Esophagus muscularis mucosa (tissue), 4 donors: Measurements from ENCODE around the gene EIF4A2. TPM values are rescaled to one million over a fixed set of nuclear protein-coding genes. Genes with fewer than 3 reads are reported as not detected.

ENCODE experiments used
- DNase-seq: peaks from one replicate; pipeline ENCODE4 v3.0.0-alpha.2; 2017; ENCODE audit errors: extremely low spot score
- H3K27ac ChIP-seq, 4 donors: fragments of 200-600 bp; sonication (generic); replicated peaks in 1 of 4; 1 replicate in 3 of 4; 2 replicates in 1 of 4; pipeline ENCODE4 v1.5.1; 2016 to 2019; ENCODE audit warnings: mild to moderate bottlenecking in 1 of 4
- H3K27me3 ChIP-seq, 4 donors: fragments of 200-600 bp; sonication (generic); one replicate each; pipeline versions ENCODE4 v1.5.1 to v1.6.0; 2016 to 2019
- H3K36me3 ChIP-seq, 4 donors: fragments of 200-600 bp; sonication (generic); one replicate each; pipeline ENCODE4 v1.5.1; 2016 to 2019
- H3K4me1 ChIP-seq, 4 donors: fragments of 200-600 bp; sonication (generic); one replicate each; pipeline ENCODE4 v1.5.1; 2016 to 2019
- H3K4me3 ChIP-seq, 4 donors: fragments of 200-600 bp; sonication (generic); 1 replicate in 2 of 4; 2 replicates in 2 of 4; pipeline ENCODE4 v1.5.1; 2016 to 2019; ENCODE audit warnings: mild to moderate bottlenecking in 4 of 4, moderate library complexity in 1 of 4
- H3K9me3 ChIP-seq, 4 donors: fragments of 200-600 bp; sonication (generic); 1 replicate in 3 of 4; 2 replicates in 1 of 4; pipeline ENCODE4 v1.5.1; 2016 to 2019
- CTCF ChIP-seq, 3 experiments: fragments of 200-600 bp in 2 of 3; fragments of 450-650 bp in 1 of 3; sonication (generic) in 2 of 3; IDR thresholded peaks; one replicate each; pipeline ENCODE4 v1.5.1; 2017 to 2019; ENCODE audit warnings: antibody characterized with exemption in 3 of 3, mild to moderate bottlenecking in 2 of 3, moderate library complexity in 1 of 3
- EP300 ChIP-seq: sonication (generic); formaldehyde crosslinking; IDR thresholded peaks from one replicate; pipeline ENCODE4 v1.6.1; 2017; ENCODE audit warnings: antibody characterized with exemption
- POLR2A ChIP-seq: fragments of 450-650 bp; IDR thresholded peaks from one replicate; pipeline ENCODE4 v1.6.1; 2017; ENCODE audit warnings: antibody characterized with exemption, moderate library complexity, mild to moderate bottlenecking, low read depth
- POLR2AphosphoS5 ChIP-seq, 2 donors: sonication (generic); formaldehyde crosslinking; IDR thresholded peaks; one replicate each; pipeline ENCODE4 v1.6.1; 2017; ENCODE audit warnings: antibody characterized with exemption in 2 of 2
- WGBS: methylation state at CpG from one replicate; pipeline ENCODE4 v1.1.5; 2018; 5-methylcytosine and 5-hydroxymethylcytosine counted together
- intact Hi-C: fragments of 100-400 bp; cut with DNase I; formaldehyde crosslinking; loops from one replicate; pipeline ENCODE4 v1.15.1; 2023
- total RNA-seq, 4 donors: library from RNA; depleted of rRNA; stranded (reverse); fragments of >200 nt; gene quantifications; one replicate each; pipeline versions ENCODE4 v1.1.0 to v1.2.1, GENCODE V29; 2016

Gene EIF4A2
- total RNA-seq = 100 to 1,000 TPM; 312 to 516 (median 413) TPM

GRCh38 chr3:186783058-186783730 lies at the start of gene EIF4A2:
Gene EIF4A2 (plus strand): TSS chr3:186783577. CDS start chr3:186783611, 34 bp downstream.
- H3K4me1 ChIP-seq = peaks cover 34 to 46% (median 42%) of the 10 kb centered on the region in 4 donors
- peaks cover 0 to 5% (median 0%) of the 10 kb centered on the region in 4 donors for H3K27me3 ChIP-seq
- peak; percentile 98 for DNase-seq
- H3K36me3 ChIP-seq = peaks cover 28 to 42% (median 40%) of the 10 kb centered on the region in 4 donors
- no peak for TF ChIP-seq CTCF (IDR thresholded peaks at IDR 0.05)
- peak; percentile 90 for TF ChIP-seq POLR2A
- peak; percentile 86 to 98 for TF ChIP-seq POLR2AphosphoS5 (IDR thresholded peaks at IDR 0.05)
- WGBS = under 1% methylated on average over 57 of the region's 60 CpGs
- no peaks in the 10 kb centered on the region for H3K9me3 ChIP-seq
- peak within 1 kb of the TSS; percentile 96 to 100 (median 97) for H3K27ac ChIP-seq
- intact Hi-C loops = no loop called here
- peak within 1 kb of the TSS; percentile 81 to 91 (median 86) for H3K4me3 ChIP-seq

GRCh38 chr3:186742618-186743380 lies 40.6 kb upstream of the EIF4A2 start:
- intact Hi-C loops = no loop called here
- Histone ChIP-seq H3K36me3 (no peaks in the 10 kb centered on the region), H3K27me3 (peaks cover 0 to 3% (median 0%) of the 10 kb centered on the region in 4 donors), H3K9me3 (no peaks in the 10 kb centered on the region), H3K27ac (no peak overlapping the region), H3K4me3 (no peak overlapping the region), H3K4me1 (no peaks in the 10 kb centered on the region)
- DNase-seq = no peak
- 81% methylated on average over 7 of the region's 7 CpGs for WGBS
- TF ChIP-seq CTCF (IDR thresholded peaks at IDR 0.05) (no peak), POLR2A (no peak), POLR2AphosphoS5 (IDR thresholded peaks at IDR 0.05) (no peak)

- 61% methylated on average over 3 of the region's 3 CpGs for WGBS
- no peak overlapping the region for H3K4me3 ChIP-seq
- TF ChIP-seq CTCF (IDR thresholded peaks at IDR 0.05) (no peak), POLR2AphosphoS5 (IDR thresholded peaks at IDR 0.05) (no peak), POLR2A (no peak)
- H3K27ac ChIP-seq = no peak overlapping the region
- H3K9me3 ChIP-seq = no peaks in the 10 kb centered on the region
- no peaks in the 10 kb centered on the region for H3K4me1 ChIP-seq
- intact Hi-C loops = no loop called here
- H3K27me3 ChIP-seq = peaks cover 0 to 3% (median 0%) of the 10 kb centered on the region in 4 donors
- H3K36me3 ChIP-seq = no peaks in the 10 kb centered on the region
- no peak for DNase-seq
These were observed 39.7 kb upstream of the EIF4A2 start for GRCh38 chr3:186743666-186744065.

- WGBS = 19% methylated on average over 10 of the region's 10 CpGs
- Histone ChIP-seq H3K27me3 (peaks cover 0 to 3% (median 0%) of the 10 kb centered on the region in 4 donors), H3K9me3 (no peaks in the 10 kb centered on the region), H3K36me3 (no peaks in the 10 kb centered on the region), H3K4me1 (no peaks in the 10 kb centered on the region), H3K27ac (no peak overlapping the region), H3K4me3 (no peak overlapping the region)
- intact Hi-C loops = no loop called here
- TF ChIP-seq EP300 (no peak), POLR2A (no peak), CTCF (IDR thresholded peaks at IDR 0.05) (no peak), POLR2AphosphoS5 (IDR thresholded peaks at IDR 0.05) (no peak)
- DNase-seq = no peak
These were observed 37.4 kb upstream of the EIF4A2 start for GRCh38 chr3:186746008-186746407.
